Stimulated activated CD8-positive, alpha-beta memory T cell treated with anti-CD3 and anti-CD28 coated beads, Interleukin-2, amount 100 ng/mL, for 48 hours (primary cell): Measurements from ENCODE around the gene EIF4E2.
A peak's percentile ranks its signal among the peaks of the same experiment; 100 is the strongest.
"Not testable (repeated sequence)": the region's sequence is repeated elsewhere in the genome, so short reads cannot be mapped to it uniquely, and the experiment has no call there.

Experiments
- DNase-seq, 2 donors: peaks; one replicate each; pipeline ENCODE4 v3.0.0-alpha.2; 2020; ENCODE audit warnings: low read depth in 2 of 2

EIF4E2 gene

GRCh38 chr2:232522623-232523401 lies 27.7 kb upstream of the EIF4E2 start:
- DNase-seq = no peak

GRCh38 chr2:232523402-232523681 lies 27.1 kb upstream of the EIF4E2 start:
- no peak for DNase-seq

GRCh38 chr2:232523682-232524597 lies 26.5 kb upstream of the EIF4E2 start:
- DNase-seq = peak; percentile 37 to 43

- DNase-seq = no peak
Measured at GRCh38 chr2:232524771-232525170, 25.7 kb upstream of the EIF4E2 start.

GRCh38 chr2:232525199-232525598 lies 25.3 kb upstream of the EIF4E2 start:
- no peak for DNase-seq

GRCh38 chr2:232525791-232526371 lies 24.6 kb upstream of the EIF4E2 start, which contains the start of gene CHRND:
Gene CHRND (plus strand): TSS chr2:232526160. CDS start chr2:232526216, 56 bp downstream.
- DNase-seq = no peak

- DNase-seq = no peak
Measured at GRCh38 chr2:232526372-232526941, 24.0 kb upstream of the EIF4E2 start.

- no peak for DNase-seq
Measured at GRCh38 chr2:232527905-232528470, 22.5 kb upstream of the EIF4E2 start.

- no peak for DNase-seq
Measured at GRCh38 chr2:232528746-232529460, 21.6 kb upstream of the EIF4E2 start.

- no peak for DNase-seq
Measured at GRCh38 chr2:232529806-232530547, 20.5 kb upstream of the EIF4E2 start.

- no peak for DNase-seq
Measured at GRCh38 chr2:232530626-232531260, 19.7 kb upstream of the EIF4E2 start.

GRCh38 chr2:232532419-232532818 lies 18.1 kb upstream of the EIF4E2 start:
- no peak for DNase-seq

- DNase-seq = not testable (repeated sequence)
Measured at GRCh38 chr2:232532821-232533220, 17.7 kb upstream of the EIF4E2 start.

- DNase-seq = no peak
Measured at GRCh38 chr2:232533944-232534710, 16.4 kb upstream of the EIF4E2 start.

- DNase-seq = no peak
Measured at GRCh38 chr2:232534940-232535651, 15.4 kb upstream of the EIF4E2 start.

- no peak for DNase-seq
Measured at GRCh38 chr2:232535761-232536530, 14.5 kb upstream of the EIF4E2 start.

GRCh38 chr2:232537079-232537478 lies 13.4 kb upstream of the EIF4E2 start:
- DNase-seq = no peak

GRCh38 chr2:232537499-232537898 lies 13.0 kb upstream of the EIF4E2 start:
- no peak for DNase-seq
